ENCODE data around the gene RNU6-1. TPM values are rescaled to one million over a fixed set of nuclear protein-coding genes. Genes with fewer than 3 reads are reported as not detected.

Gene RNU6-1
- total and polyA plus RNA-seq, 12 donors, result not detected

- no peaks in the 10 kb centered on the region for H3K9me3 ChIP-seq
- peaks cover 0 to 7% (median 0%) of the 10 kb centered on the region in 9 donors for H3K36me3 ChIP-seq
- peaks cover 0 to 68% (median 28%) of the 10 kb centered on the region in 9 donors for H3K4me1 ChIP-seq
- DNase-seq (no peak), ATAC-seq (no peak)
- H3K27ac ChIP-seq, result no peak overlapping the region
- 2 to 3% methylated on average over 46 of the region's 46 CpGs for WGBS, 2 donors
- intact Hi-C loops (cut with DNase I), result no loop called here
- no peak for TF ChIP-seq CTCF (IDR thresholded peaks at IDR 0.05)
- peak overlapping the region in 1 of 10 donors; percentile 26 for H3K4me3 ChIP-seq
- peaks cover 81 to 100% (median 100%) of the 10 kb centered on the region in 7 donors for H3K27me3 ChIP-seq
Measured at GRCh38 chr15:67822537-67823313, 17.1 kb downstream of the RNU6-1 start.

GRCh38 chr15:67821784-67822440 is 17.9 kb downstream of the RNU6-1 start:
- no peak for TF ChIP-seq CTCF (IDR thresholded peaks at IDR 0.05)
- Histone ChIP-seq H3K4me1 (peaks cover 0 to 62% (median 22%) of the 10 kb centered on the region in 9 donors), H3K27me3 (peaks cover 73 to 100% (median 100%) of the 10 kb centered on the region in 7 donors), H3K27ac (no peak overlapping the region), H3K36me3 (peaks cover 0 to 7% (median 0%) of the 10 kb centered on the region in 9 donors), H3K9me3 (no peaks in the 10 kb centered on the region), H3K4me3 (no peak overlapping the region)
- intact Hi-C loops (cut with DNase I), result no loop called here
- ATAC-seq (no peak), DNase-seq (no peak)
- WGBS, 2 donors, result 1 to 2% methylated on average over 41 to 43 of the region's 43 CpGs

GRCh38 chr15:67820992-67821783 is 18.7 kb downstream of the RNU6-1 start:
- Histone ChIP-seq H3K4me3 (no peak overlapping the region), H3K27ac (no peak overlapping the region), H3K27me3 (peaks cover 66 to 100% (median 96%) of the 10 kb centered on the region in 7 donors), H3K36me3 (peaks cover 0 to 4% (median 0%) of the 10 kb centered on the region in 9 donors), H3K4me1 (peaks cover 0 to 55% (median 17%) of the 10 kb centered on the region in 9 donors), H3K9me3 (peaks cover 0 to 6% (median 0%) of the 10 kb centered on the region in 11 donors)
- WGBS, 2 donors, result 3% methylated on average over 39 of the region's 39 CpGs
- ATAC-seq, result peak; percentile 80 to 93 (median 88)
- peak; percentile 67 to 72 for DNase-seq
- intact Hi-C loops (cut with DNase I), result no loop called here
- TF ChIP-seq CTCF (IDR thresholded peaks at IDR 0.05), result no peak

All from heart right ventricle (tissue), 16 donors.